Measurements from ENCODE around the gene RSPH1.

GRCh38 chr21:42508371-42508770, 12.3 kb upstream of the RSPH1 start:
- no peak for TF ChIP-seq CTCF (conservative IDR thresholded peaks at IDR 0.05; ENCODE audit: low read length)
- no peak for TF ChIP-seq EZH2phosphoT487 (IDR thresholded peaks at IDR 0.05; ENCODE audit: borderline replicate concordance)
